GM18519 (cell line): ENCODE measurements around the gene ELANE.

Experiments used
- ATAC-seq: cut with Tn5 transposase; IDR thresholded peaks from one replicate; pipeline ENCODE4 v1.9.1; 2021; ENCODE audit warnings: mild to moderate bottlenecking, moderate library complexity; ENCODE audit not compliant: unreplicated experiment, low FRiP score

The ELANE gene

DNA sequence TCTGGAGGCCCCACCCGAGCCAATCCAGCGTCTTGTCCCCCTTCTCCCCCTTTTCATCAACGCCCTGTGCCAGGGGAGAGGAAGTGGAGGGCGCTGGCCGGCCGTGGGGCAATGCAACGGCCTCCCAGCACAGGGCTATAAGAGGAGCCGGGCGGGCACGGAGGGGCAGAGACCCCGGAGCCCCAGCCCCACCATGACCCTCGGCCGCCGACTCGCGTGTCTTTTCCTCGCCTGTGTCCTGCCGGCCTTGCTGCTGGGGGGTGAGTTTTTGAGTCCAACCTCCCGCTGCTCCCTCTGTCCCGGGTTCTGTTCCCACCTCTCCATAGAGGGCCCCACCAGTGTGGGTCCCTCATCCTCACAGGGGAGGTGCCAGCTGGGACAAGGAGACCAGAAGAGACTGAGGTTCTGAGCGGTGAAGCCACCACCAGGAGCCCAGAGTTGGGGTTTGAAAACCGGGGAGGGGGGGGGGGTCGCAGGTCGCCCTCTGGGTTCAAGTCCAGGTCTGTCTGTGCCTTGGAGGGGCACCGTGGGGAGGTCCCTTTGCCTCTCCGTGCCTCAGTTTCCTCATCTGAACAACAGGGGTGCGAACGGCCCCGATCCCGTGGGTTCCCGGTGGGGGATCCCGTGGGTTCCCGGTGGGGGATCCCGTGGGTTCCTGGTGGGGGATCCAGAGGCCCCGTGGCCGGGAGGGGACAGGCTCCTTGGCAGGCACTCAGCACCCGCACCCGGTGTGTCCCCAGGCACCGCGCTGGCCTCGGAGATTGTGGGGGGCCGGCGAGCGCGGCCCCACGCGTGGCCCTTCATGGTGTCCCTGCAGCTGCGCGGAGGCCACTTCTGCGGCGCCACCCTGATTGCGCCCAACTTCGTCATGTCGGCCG lies at the start of gene ELANE:
ELANE (plus strand) TSS at position 168 of the 878 bp plus-strand sequence; CDS start at position 194, 26 bp downstream.
- ATAC-seq, result no peak

DNA sequence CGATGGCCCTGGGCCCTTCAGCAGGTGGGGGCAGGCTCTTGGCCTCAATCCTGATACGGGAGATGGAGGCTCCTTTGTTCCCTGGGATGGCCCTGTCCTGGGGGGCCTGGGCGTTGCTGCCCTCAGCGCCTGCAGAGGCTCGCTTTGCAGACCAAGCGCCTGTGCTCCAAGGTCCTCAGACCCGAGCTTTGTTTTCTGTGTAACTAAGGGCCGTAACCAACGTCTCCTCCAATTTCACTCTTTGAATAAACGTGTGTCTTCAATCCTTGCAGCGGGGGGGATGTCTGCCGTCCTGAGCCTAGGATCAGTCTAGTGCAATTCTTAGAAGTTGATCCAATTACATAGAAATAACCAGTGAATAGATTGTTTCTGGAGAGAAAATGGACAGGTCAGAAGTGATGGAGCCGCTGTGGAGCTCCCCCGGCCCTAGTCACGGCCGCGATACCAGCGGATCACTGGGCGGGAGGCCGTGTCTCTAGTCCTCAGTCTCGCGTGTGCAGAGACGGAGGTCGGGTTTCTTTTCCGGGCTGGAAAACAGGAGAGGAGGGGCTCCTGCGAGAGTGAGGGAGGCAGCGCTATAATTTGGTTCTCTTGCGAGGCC lies 49.5 kb upstream of the ELANE start:
- ATAC-seq, result no peak

DNA sequence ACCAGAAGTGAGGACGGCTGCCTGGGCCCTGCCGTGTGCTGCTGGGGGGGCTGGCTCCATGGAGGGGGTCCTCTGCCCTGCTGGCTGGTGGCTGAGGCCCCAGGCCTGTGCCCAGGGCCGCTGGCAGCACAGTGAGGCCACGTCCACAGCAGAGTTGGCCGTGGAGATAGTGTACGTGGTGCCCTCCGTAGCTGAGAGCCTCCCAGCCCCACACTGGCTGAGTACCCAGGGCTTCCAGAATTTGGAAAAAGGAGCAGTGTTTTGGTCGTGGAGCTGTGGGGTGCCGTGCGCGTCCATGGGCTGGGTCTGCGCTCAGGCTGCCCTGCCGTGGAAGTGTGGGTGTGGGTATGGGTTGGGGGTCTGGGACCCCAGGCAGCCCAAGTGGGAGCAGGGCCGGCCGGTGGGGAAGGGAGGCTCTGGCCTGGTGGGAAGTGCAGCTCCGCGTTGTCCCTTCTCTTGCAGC lies 49.0 kb upstream of the ELANE start:
- no peak for ATAC-seq

DNA sequence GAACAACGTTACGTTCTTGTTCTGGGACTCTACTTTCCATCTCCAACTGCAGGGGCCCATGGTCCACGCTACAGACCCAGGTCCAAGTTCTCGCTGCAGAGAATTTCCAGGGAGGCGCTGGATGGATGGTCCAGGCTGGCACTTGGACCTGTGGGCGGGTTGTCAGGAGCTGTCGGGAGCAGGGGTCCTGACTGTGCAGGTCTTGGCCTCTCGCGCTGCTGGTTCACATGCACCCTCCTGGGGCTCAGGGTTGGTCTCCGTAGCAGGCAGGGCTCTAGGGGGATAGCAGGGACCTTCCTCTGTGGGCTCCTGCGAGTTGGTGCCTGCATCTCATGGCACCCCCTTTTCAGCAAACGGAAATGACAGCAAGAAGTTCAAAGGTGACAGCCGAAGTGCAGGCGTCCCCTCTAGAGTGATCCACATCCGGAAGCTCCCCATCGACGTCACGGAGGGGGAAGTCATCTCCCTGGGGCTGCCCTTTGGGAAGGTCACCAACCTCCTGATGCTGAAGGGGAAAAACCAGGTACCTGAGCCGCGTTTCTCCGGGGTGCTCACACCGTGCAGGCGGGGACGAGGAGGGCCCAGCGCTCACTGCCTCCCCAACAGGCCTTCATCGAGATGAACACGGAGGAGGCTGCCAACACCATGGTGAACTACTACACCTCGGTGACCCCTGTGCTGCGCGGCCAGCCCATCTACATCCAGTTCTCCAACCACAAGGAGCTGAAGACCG lies 48.3 kb upstream of the ELANE start:
- no peak for ATAC-seq

DNA sequence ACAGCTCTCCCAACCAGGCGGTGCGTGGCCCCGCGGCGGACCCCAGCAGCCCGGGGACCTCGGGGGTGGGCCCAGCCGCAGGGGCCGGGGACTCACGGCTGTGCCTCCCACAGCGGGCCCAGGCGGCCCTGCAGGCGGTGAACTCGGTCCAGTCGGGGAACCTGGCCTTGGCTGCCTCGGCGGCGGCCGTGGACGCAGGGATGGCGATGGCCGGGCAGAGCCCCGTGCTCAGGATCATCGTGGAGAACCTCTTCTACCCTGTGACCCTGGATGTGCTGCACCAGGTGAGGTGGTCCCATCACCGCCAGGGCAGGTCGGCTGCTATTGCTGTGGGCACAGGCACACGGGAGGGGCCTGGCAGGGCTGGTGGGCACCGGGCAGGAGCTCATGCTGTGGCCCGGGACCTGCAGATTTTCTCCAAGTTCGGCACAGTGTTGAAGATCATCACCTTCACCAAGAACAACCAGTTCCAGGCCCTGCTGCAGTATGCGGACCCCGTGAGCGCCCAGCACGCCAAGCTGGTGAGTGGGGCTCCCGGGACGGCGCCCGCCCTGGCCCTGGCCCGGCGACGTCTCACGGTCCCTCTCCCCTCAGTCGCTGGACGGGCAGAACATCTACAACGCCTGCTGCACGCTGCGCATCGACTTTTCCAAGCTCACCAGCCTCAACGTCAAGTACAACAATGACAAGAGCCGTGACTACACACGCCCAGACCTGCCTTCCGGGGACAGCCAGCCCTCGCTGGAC lies 47.5 kb upstream of the ELANE start:
- no peak for ATAC-seq

DNA sequence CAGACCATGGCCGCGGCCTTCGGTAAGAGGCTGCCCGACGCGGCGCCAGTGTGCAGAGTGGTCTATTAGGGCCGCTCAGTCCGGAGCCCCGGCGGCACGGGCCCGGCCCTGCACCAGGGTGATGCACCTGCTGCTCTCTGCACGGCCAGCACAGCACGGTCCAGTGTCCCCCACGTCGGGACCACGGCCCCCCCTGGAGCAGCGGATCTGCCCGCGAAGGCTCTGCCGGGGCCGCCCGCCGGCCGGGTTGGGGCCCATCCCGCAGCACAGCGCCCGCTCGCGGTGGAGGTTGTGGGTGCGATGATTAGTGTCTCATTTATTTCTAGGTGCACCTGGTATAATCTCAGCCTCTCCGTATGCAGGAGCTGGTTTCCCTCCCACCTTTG lies 46.9 kb upstream of the ELANE start:
- ATAC-seq, result no peak

DNA sequence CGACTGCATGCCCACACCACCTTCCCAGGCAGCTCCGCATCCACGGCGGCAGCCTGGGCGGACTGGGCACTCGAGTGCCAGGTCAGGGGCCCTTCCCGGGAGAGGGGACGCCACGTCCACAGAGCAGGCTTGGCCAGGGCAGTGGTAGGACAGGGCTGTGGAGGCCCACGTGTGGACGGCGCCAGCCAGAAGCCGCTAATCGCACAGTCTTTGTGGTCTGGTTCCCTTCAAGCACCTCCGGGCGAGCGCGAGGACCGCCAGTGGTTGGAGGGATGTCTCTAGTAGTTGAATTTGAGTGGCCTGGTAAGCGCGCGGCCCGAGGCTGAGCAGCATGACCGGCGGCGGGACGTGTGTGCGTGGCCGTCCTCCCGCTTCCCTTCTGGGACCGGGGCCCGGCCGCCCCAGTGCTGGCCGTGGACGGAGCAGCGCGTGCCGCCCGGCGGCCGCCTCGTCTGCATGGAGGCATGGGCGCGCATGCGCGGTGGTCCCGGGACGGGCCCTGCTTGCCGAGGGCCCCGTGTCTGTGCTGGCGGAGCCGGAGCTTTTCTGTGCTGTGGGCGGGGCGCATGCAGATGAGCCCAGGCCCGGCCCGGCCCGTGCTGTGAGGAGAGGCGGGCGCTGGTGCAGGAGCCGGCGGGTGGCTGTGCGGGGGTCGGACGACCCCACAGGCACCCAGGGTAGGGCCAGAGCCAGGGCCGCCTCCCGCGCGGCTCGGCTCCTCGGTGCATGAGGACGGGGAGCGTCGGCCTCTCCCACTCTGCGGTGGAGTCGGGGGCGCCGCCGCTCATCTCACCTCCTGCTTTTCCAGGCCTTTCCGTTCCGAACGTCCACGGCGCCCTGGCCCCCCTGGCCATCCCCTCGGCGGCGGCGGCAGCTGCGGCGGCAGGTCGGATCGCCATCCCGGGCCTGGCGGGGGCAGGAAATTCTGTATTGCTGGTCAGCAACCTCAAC lies 46.2 kb upstream of the ELANE start:
- ATAC-seq, result no peak

DNA sequence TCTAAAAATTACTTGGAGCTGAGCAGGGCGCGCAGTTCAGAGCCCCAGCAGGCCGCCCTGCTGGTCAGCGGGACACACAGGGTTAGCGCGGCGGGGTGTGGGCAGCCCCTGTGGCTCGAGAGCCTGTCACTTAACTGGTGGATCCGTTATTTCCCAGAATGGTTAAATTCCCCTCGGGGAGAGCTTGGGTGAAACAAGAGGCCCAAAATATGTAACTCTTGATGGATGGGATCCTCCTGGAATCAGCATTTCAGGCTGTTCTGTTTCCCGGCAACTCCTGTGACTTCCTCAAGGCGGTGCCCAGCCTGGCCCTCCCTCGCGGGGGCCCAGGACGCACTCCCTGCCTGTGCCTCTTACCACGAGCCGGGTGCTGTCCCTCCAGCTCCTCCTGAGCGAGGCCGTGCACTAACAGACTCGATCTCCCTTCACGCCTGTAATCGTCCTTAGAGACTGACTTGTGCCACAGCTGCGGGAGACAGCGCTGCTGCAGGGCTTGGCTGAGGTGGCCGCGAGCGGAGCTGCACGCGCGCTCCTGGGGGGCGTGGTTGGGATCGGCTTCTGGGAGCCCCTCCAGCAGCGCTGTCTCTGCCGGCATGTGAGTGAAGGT lies 45.2 kb upstream of the ELANE start:
- ATAC-seq, result no peak

DNA sequence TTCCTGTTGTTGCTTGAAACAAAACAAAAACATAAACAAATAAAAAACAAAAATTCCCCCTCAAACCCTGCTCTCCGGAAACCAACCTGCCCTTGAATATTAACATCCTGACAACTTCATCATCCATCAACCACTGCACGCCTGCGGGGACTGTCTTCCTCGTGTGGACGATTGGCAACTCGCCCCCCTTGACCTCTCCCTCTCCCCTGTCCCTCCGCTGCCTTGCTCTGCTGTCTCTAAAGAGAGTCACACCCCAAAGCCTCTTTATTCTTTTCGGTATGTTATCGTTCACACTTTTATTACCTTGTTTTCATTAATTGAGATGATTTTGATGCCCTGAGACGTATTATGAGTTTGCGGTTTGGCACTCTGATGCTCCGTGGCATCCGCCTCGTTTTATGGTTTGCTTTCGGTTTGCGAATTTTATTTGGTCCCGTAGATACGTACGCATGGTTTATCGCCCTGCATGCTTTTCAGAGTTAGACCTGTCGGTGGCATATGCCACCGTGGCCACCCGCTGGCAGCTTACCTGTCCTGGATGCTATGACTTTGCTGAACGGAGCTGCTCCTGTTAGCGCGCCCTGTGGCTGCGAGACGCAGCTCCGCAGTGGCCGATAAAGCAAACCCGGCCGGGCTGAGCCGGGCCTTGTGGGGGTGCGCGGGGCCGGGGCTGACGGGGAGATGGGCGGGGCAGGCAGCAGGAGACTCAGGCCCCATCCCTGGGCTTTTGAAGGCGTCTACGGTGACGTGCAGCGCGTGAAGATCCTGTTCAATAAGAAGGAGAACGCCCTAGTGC lies 44.3 kb upstream of the ELANE start:
- no peak for ATAC-seq

DNA sequence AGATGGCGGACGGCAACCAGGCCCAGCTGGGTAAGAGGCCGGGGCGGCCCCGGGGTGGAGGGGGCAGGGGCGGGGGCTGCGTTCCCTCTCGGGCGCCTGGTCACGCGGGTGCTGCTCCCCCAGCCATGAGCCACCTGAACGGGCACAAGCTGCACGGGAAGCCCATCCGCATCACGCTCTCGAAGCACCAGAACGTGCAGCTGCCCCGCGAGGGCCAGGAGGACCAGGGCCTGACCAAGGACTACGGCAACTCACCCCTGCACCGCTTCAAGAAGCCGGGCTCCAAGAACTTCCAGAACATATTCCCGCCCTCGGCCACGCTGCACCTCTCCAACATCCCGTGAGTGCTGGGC lies 43.7 kb upstream of the ELANE start:
- no peak for ATAC-seq

DNA sequence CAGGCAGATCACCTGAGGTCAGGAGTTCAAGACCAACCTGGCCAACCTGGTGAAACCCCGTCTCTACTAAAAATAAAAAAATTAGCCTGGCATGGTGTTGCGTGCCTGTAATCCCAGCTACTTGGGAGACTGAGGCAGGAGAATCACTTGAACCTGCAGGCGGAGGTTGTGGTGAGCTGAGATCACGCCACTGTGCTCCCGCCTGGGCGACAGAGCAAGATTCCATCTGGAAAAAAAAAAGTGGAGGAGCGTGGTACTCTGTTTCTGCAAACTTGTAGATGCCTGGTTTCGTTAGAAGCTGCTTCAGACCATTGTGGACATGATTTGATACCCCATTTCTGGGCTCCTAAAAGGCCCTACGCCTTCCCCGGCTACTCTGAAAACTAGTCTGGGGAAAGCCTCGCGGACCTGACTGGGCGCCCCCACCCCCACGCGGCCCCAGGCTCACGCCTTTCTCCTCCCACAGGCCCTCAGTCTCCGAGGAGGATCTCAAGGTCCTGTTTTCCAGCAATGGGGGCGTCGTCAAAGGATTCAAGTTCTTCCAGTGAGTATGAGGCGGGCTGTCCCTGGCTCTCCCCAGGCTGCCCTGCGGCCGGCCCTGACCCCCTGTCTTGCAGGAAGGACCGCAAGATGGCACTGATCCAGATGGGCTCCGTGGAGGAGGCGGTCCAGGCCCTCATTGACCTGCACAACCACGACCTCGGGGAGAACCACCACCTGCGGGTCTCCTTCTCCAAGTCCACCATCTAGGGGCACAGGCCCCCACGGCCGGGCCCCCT lies 41.8 kb upstream of the ELANE start:
- ATAC-seq, result no peak

DNA sequence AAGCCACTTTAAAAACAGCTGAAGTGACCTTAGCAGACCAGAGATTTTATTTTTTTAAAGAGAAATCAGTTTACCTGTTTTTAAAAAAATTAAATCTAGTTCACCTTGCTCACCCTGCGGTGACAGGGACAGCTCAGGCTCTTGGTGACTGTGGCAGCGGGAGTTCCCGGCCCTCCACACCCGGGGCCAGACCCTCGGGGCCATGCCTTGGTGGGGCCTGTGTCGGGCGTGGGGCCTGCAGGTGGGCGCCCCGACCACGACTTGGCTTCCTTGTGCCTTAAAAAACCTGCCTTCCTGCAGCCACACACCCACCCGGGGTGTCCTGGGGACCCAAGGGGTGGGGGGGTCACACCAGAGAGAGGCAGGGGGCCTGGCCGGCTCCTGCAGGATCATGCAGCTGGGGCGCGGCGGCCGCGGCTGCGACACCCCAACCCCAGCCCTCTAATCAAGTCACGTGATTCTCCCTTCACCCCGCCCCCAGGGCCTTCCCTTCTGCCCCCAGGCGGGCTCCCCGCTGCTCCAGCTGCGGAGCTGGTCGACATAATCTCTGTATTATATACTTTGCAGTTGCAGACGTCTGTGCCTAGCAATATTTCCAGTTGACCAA lies 41.1 kb upstream of the ELANE start:
- ATAC-seq, result no peak

DNA sequence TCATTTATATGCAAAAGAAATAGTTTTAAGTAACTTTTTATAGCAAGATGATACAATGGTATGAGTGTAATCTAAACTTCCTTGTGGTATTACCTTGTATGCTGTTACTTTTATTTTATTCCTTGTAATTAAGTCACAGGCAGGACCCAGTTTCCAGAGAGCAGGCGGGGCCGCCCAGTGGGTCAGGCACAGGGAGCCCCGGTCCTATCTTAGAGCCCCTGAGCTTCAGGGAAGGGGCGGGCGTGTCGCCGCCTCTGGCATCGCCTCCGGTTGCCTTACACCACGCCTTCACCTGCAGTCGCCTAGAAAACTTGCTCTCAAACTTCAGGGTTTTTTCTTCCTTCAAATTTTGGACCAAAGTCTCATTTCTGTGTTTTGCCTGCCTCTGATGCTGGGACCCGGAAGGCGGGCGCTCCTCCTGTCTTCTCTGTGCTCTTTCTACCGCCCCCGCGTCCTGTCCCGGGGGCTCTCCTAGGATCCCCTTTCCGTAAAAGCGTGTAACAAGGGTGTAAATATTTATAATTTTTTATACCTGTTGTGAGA lies 40.5 kb upstream of the ELANE start:
- no peak for ATAC-seq

DNA sequence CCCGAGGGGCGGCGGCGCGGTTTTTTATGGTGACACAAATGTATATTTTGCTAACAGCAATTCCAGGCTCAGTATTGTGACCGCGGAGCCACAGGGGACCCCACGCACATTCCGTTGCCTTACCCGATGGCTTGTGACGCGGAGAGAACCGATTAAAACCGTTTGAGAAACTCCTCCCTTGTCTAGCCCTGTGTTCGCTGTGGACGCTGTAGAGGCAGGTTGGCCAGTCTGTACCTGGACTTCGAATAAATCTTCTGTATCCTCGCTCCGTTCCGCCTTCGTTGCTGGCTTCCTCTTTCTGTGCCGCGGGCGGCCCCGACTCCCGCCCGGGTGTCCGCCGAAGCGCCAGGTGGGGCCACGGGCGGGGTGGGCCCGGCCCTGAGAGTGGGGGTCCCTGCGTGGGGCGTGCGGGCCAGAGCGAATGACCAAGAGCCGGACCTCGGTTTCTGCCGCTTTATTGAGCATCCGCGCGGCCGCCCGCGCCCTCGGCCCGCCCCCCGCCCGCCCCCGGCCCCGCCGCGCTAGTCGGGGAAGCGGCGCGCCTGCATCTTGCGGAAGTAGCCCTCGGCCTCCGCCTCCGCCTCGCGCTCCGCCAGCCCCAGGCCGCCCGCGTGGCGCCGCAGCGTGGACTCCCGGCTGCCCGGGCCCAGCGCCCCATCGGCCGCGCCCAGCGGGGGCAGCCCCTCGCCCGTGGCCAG lies 39.9 kb upstream of the ELANE start:
- no peak for ATAC-seq

DNA sequence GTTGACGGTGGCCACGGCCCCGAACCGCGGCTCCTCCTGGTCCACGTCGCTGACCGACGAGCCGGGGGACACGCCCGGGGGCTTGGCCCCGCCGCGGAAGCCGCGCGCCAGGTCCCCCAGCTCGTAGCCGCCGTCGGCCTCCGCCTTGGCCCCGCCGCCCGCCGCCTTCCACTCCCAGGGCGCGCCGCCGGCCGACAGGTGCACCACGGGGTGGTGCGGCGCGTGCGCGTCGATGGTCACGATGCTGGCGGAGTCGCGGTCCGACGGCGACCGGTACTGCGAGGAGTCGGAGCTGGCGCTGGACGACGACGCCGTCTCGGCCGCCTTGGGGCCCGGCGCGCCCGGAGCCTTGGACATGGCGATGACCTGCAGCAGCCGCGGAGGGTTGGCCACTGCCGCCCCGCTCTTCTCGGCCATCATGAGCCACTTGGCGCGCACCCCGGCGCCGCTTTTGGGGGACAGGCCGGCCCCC lies 39.3 kb upstream of the ELANE start:
- ATAC-seq, result no peak
